NK-92 (cell line): Measurements from ENCODE around the gene CAP1.
A peak's percentile ranks its signal among the peaks of the same experiment; 100 is the strongest.
"Not testable (repeated sequence)": the region's sequence is repeated elsewhere in the genome, so short reads cannot be mapped to it uniquely, and the experiment has no call there.

Experiments used
- DNase-seq: peaks from one replicate; lab custom pipeline; 2025; ENCODE audit not compliant: unreplicated experiment; lab: John Stamatoyannopoulos, UW

CAP1 gene, protein sequence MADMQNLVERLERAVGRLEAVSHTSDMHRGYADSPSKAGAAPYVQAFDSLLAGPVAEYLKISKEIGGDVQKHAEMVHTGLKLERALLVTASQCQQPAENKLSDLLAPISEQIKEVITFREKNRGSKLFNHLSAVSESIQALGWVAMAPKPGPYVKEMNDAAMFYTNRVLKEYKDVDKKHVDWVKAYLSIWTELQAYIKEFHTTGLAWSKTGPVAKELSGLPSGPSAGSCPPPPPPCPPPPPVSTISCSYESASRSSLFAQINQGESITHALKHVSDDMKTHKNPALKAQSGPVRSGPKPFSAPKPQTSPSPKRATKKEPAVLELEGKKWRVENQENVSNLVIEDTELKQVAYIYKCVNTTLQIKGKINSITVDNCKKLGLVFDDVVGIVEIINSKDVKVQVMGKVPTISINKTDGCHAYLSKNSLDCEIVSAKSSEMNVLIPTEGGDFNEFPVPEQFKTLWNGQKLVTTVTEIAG

DNA sequence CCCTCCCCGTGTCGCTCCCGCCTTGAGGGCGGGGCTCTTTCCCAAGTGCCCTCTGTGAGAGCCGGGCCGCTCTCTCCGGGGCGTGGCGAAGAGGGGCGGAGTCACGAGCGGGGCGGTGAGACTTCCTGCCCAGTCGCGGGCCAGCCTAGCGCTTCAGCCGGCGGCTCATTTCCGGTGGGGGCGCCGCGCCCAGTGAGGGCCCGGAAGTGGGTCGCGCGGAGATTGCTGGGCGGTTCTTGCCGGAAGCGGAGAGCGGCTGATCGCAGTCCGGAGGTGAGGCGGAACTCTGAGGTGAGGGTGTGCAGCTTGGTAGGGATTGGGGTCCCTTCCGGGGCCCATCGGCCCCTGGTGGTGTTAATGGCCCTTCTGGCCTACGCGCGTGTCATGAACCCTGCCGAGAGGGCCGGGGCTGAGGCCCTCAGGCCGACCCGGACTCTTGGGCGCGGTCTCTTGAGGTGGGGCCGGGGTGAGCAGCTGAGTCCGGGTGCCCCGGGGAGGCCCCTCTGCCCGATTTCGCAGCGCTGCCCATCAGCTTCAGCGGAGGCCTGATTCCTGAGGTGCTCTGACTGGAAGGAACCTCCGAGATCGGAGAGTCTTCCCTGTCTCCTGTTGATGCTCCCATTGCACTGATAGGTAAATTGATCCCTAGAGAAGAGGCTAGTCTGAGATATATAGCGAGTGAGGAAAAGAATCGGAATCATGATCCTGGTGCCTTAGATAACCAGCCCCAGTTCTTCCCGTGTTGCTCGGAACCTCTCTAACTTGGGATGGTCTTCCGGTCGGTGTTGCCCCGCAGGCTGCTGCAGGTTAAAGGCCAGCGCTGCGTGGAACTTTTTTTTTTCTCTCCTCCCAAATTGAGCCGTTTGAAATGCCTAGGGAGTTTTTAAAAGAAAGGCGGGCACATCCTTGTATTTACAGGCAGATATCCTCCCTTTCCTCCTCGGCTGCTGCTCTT is at the start of gene CAP1:
Gene CAP1, plus strand, starts transcription at position 219 of the 955 bp plus-strand sequence. CDS start 18,618 bp downstream, outside the sequence.
- peak; percentile 98 for DNase-seq

GRCh38 chr1:39992234-39992633 is 48.3 kb upstream of the CAP1 start:
- DNase-seq, result no peak

- no peak for DNase-seq
Measured at GRCh38 chr1:39992888-39993287, 47.6 kb upstream of the CAP1 start.

DNA sequence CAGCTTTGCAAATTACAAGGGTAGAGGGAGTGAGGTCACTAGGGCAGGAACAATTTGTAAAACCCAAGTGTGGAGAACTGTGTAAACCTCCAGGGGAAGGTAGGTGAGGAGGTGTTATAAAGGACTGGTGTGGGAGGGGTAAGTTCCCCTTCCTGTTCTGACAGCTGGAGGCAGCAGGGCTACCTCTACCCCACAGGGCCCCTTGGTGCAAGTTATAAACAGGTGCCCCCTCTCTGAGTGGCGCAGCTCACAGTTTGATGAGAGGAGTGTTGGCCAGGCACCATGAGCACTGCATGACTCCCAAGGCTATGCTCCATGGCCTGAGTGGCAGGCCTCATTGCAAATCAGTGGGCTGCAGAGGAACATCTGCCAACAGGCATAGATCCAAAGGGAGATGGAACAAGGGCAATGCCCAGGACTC is 44.5 kb upstream of the CAP1 start:
- no peak for DNase-seq

GRCh38 chr1:39996396-39997004 is 44.0 kb upstream of the CAP1 start:
- DNase-seq, result no peak

- DNase-seq, result no peak
Measured at GRCh38 chr1:40001456-40001855, 39.1 kb upstream of the CAP1 start.

GRCh38 chr1:40003156-40004093 is 37.1 kb upstream of the CAP1 start:
- DNase-seq, result no peak

DNA sequence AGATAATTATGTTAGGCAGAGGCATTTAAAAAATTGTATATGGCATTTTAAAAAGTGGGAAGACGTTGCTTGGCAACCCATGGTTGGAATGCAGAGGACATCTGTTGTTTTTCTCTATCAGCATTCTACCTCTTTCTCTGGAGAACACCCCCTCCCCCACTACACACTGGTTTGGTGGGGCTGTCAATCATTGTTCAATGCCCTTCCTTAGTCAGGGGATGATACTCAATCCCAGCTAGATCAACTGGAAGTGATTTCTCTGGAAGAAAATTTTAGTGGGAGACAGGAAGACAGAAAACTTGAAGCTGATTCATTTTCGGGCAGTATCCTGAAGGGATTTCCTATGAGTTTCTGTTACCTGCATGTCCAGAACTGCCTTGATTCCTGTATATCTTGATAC is 35.7 kb upstream of the CAP1 start:
- no peak for DNase-seq

GRCh38 chr1:40007481-40008034 is 33.0 kb upstream of the CAP1 start:
- not testable (repeated sequence) for DNase-seq

DNA sequence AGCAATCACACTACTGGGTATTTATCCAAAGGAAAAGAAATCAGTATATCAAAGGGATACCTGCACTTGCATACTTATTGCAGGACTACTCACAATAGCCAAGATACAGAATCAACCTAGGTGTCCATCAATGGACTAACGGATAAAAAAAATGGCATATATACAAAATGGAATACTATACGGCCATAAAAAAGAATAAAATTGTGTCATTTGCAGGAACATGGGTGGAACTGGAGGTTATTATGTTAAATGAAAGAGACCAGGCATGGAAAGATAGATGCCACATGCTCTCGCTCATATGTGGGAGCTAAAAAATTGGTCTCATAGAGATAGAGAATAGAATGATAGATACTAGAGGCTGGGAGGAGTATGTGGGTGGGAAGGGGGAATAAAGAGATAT is 29.3 kb upstream of the CAP1 start:
- DNase-seq, result no peak

GRCh38 chr1:40014253-40014706 is 26.2 kb upstream of the CAP1 start:
- no peak for DNase-seq

- no peak for DNase-seq
Measured at GRCh38 chr1:40014812-40015594, 25.5 kb upstream of the CAP1 start.

DNA sequence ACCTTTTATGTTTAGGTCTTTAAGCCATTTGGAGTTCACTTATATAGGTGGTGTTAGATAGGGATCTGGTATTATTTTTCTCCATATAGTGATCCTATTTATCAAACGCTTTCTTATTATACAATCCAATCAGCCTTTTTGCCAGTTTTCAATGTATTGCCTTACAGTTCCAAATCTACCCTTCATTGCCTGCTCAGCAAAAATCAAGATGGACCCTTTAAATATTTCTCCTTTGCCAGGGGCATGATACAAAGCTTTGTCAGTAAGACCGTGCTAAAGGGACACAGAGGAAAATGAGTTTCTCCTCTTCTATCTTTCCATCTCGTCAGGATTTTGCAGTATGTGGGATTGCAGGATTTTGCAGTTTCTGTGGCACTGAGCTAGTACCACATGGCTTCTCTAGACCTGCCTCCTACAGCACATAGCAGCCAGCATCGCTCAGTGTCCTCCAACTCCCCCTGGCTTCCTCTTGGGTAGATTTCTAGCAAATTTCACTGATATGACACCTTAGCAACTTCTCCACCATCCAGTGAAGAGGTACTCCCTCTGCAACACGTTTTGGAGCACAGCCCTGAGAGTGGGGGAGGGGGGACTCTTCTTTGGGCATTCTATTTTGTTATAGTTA is 22.5 kb upstream of the CAP1 start:
- DNase-seq, result no peak

DNA sequence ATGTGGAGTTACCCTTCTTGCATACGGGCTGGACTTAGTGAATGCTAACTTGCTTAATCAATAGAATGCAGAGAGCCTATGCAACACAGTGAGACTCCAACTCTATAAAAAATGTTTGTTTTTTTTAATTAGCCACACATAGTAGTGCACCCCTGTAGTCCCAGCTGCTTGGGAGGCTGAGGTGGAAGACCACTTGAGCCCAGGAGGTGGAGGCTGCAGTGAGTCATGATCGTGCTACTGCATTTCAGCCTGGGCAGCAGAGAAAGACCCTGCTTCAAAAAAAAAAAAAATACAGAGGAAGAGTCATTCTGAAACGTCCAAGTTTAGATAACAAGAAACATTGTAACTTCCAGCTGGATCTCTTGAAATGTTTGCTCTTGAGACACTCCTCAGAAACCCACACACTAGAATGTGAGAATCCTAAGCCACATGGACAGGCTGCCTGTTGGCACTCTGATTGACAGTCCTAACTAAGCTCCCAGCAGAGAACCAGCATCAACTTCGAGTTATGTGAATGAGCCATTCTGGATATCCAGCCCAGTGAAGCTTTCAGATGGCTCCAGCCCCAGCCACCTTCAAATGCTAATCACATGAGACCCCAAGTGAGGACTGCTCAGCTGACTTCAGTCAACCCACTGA is 20.0 kb upstream of the CAP1 start:
- no peak for DNase-seq

GRCh38 chr1:40023379-40023944 is 17.1 kb upstream of the CAP1 start:
- no peak for DNase-seq

DNA sequence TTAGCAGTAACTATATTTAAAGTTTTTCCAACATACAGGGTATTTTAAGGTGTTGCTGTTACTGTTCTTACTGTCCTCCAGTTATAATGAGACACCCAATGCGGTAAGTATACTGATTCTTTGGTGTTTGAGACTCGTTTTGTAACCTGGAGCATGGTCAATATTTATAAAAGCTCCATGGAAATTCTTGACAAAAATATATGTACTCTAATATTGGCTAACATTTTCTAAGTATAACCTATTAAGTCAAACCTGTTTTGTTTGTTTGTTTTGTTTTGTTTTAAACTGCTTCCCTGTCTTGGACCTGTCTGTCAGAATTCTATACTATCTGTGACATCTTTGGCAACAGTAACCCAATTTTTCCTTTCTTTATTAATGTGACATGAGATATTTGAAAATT is 15.9 kb upstream of the CAP1 start:
- DNase-seq, result no peak

DNA sequence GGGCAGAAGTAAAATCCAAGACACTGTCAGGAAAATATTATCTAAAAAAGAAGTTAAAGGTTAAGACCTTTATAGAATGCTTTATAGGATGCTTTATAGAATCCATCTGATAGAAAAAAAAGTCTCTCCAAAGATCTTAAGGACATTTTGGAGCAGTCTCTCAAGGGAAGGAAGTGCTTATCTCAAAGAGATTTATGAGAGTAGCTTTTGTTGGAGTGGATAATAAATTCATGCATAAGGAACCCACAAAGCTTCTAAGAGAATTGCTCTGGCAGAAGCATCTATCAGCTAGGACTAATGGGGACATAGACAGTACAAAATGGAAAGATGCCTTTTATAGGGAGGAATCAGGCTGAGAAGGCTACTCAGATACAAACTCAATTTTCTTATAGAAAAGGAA is 12.9 kb upstream of the CAP1 start:
- DNase-seq, result no peak

DNA sequence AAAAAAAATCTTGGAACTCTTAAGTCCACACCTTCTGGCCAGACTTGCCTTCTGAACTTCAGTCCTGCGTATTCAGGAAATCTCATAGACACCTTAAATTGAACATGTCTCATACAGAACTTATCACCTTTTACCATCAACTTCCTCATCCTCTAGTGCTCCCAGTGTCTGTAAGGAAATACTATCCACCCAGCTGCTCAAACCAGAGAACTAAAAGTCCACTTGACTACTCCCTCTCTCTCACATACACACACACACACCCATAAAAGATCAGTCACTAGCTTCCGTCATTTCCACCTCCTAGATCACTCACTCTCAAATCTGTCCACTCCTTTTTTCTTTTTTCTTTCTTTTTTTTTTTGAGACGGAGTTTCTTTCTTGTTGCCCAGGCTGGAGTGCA is 10.9 kb upstream of the CAP1 start:
- DNase-seq, result no peak
